Hepatocyte (in vitro differentiated cells): ENCODE data around the gene NUDT19. TPM values are rescaled to one million over a fixed set of nuclear protein-coding genes. Genes with fewer than 3 reads are reported as not detected.

Source experiments
- DNase-seq: peaks from one replicate; pipeline ENCODE4 v3.0.0-alpha.2; 2016; ENCODE audit warnings: low spot score
- H2AFZ ChIP-seq: fragments of 200-600 bp; sonication (generic); 2 replicates; pipeline ENCODE4 v1.6.0; 2016; ENCODE audit warnings: antibody characterized with exemption, mild to moderate bottlenecking
- H3K27ac ChIP-seq: fragments of 200-600 bp; sonication (generic); 2 replicates; pipeline ENCODE4 v1.5.1; 2016; ENCODE audit warnings: mild to moderate bottlenecking
- H3K27me3 ChIP-seq: fragments of 200-600 bp; sonication (generic); 2 replicates; pipeline ENCODE4 v1.6.1; 2016
- H3K36me3 ChIP-seq: fragments of 200-600 bp; sonication (generic); replicated peaks from 2 replicates; pipeline ENCODE4 v1.5.1; 2016; ENCODE audit warnings: low read depth; ENCODE audit not compliant: insufficient read depth
- H3K4me1 ChIP-seq: fragments of 200-600 bp; sonication (generic); 2 replicates; pipeline ENCODE4 v1.5.1; 2016; ENCODE audit warnings: mild to moderate bottlenecking, moderate library complexity; ENCODE audit not compliant: insufficient read depth
- H3K4me2 ChIP-seq: fragments of 200-600 bp; sonication (generic); 2 replicates; pipeline ENCODE4 v1.6.0; 2016
- H3K4me3 ChIP-seq: fragments of 200-600 bp; sonication (generic); 2 replicates; pipeline ENCODE4 v1.5.1; 2016; ENCODE audit warnings: mild to moderate bottlenecking
- H3K79me2 ChIP-seq: fragments of 200-600 bp; sonication (generic); 2 replicates; pipeline ENCODE4 v1.6.0; 2017; ENCODE audit warnings: mild to moderate bottlenecking
- H3K9me2 ChIP-seq: fragments of 200-600 bp; sonication (generic); replicated peaks from 2 replicates; pipeline ENCODE4 v1.6.0; 2017; ENCODE audit warnings: mild to moderate bottlenecking; ENCODE audit not compliant: insufficient read depth
- H3K9me3 ChIP-seq: fragments of 200-600 bp; sonication (generic); 2 replicates; pipeline ENCODE4 v1.5.1; 2016; ENCODE audit warnings: low read depth, mild to moderate bottlenecking
- H4K20me1 ChIP-seq: fragments of 200-600 bp; sonication (generic); 2 replicates; pipeline ENCODE4 v1.6.0; 2016; ENCODE audit warnings: mild to moderate bottlenecking; ENCODE audit not compliant: insufficient read depth, poor library complexity, severe bottlenecking
- EZH2 ChIP-seq: fragments of 200-600 bp; sonication (generic); IDR thresholded peaks from 2 replicates; pipeline ENCODE4 v1.6.1; 2016; ENCODE audit warnings: antibody characterized with exemption, mild to moderate bottlenecking, borderline replicate concordance
- EZH2phosphoT487 ChIP-seq: fragments of 200-600 bp; sonication (generic); IDR thresholded peaks from one replicate; pipeline ENCODE4 v1.6.1; 2018; ENCODE audit warnings: antibody characterized with exemption, mild to moderate bottlenecking, low read depth, moderate library complexity; ENCODE audit not compliant: unreplicated experiment, severe bottlenecking
- WGBS: methylation state at CpG from one replicate; pipeline ENCODE4 v1.1.6; 2016; ENCODE audit warnings: low lambda C conversion rate; ENCODE audit errors: missing lambda C conversion rate; 5-methylcytosine and 5-hydroxymethylcytosine counted together
- polyA plus RNA-seq: library from polyadenylated mRNA; unstranded; fragments of >200 nt; fragmentation: Nextera tagmentation; extraction: Ambion mirVana; gene quantifications from 2 replicates; pipeline ENCODE4 v1.2.1, GENCODE V29; 2016
- total RNA-seq: library from RNA; depleted of rRNA; stranded (reverse); fragments of >200 nt; gene quantifications from 2 replicates; pipeline ENCODE4 v1.2.3, GENCODE V29; 2014
- TF ChIP-seq, protein P1 (sequence below): fragments of 200-600 bp; sonication (generic); IDR thresholded peaks from 2 replicates; pipeline ENCODE4 v1.5.1; 2016; ENCODE audit warnings: antibody characterized with exemption, mild to moderate bottlenecking; ENCODE audit not compliant: poor library complexity

Gene NUDT19
- total and polyA plus RNA-seq, 2 experiments from 2014 or later: 3.8 to 7.6 TPM

DNA sequence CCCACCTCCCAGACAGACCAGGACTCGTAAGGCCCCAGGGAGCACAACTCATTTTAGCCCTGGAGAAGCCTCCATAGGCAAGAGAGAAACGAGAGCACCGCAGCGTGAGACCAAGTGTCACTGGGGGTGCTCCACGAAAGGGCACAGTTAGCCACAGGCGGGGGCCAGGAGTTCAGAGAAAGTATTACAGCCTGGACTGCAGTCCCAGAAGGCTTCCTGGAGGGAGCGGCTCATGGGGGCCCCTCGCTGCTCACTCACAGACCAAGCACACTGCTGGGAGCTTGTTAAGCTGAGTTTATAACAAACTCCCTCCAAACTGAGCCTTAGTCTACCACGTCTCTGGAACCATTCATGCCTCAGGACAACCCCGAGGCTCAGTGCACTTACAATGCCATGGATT lies 33.1 kb upstream of the NUDT19 start:
- no peaks in the 10 kb centered on the region for H3K9me3 ChIP-seq
- no peak for DNase-seq
- TF ChIP-seq, protein P1, sequence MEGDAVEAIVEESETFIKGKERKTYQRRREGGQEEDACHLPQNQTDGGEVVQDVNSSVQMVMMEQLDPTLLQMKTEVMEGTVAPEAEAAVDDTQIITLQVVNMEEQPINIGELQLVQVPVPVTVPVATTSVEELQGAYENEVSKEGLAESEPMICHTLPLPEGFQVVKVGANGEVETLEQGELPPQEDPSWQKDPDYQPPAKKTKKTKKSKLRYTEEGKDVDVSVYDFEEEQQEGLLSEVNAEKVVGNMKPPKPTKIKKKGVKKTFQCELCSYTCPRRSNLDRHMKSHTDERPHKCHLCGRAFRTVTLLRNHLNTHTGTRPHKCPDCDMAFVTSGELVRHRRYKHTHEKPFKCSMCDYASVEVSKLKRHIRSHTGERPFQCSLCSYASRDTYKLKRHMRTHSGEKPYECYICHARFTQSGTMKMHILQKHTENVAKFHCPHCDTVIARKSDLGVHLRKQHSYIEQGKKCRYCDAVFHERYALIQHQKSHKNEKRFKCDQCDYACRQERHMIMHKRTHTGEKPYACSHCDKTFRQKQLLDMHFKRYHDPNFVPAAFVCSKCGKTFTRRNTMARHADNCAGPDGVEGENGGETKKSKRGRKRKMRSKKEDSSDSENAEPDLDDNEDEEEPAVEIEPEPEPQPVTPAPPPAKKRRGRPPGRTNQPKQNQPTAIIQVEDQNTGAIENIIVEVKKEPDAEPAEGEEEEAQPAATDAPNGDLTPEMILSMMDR: no peak
- TF ChIP-seq EZH2phosphoT487 (no peak), EZH2 (no peak)
- H3K27me3 ChIP-seq: no peaks in the 10 kb centered on the region
- no peaks in the 10 kb centered on the region for H3K36me3 ChIP-seq
- H3K4me3 ChIP-seq: no peak overlapping the region
- peaks cover 6% of the 10 kb centered on the region for H4K20me1 ChIP-seq
- 85% methylated on average over 10 of the region's 10 CpGs for WGBS
- no peak overlapping the region for H3K4me2 ChIP-seq
- H3K9me2 ChIP-seq: no peaks in the 10 kb centered on the region
- H3K4me1 ChIP-seq: no peaks in the 10 kb centered on the region
- H3K79me2 ChIP-seq: peaks cover 52% of the 10 kb centered on the region
- H2AFZ ChIP-seq: no peak overlapping the region
- H3K27ac ChIP-seq: no peak overlapping the region

DNA sequence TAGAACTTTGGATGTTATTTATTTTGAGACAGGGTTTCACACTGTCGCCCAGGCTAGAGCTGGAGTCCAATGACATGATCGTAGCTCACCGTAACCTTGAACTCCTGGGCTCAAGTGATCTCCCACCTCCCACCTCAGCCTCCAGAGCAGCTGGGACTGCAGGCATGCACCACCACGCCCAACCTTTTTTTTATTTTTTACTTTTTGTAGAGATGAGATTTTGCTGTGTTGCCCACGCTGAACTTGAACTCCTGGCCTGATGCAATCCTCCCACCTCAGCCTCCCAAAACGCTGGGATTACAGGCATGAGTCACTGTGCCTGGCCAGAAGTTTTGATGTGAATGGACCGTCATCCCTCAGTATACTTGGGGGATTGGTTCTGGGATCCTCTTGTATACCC lies 30.3 kb upstream of the NUDT19 start:
- TF ChIP-seq, protein P1: no peak
- no peak for TF ChIP-seq EZH2phosphoT487
- no peak for TF ChIP-seq EZH2
- 92% methylated on average over 7 of the region's 7 CpGs for WGBS

DNA sequence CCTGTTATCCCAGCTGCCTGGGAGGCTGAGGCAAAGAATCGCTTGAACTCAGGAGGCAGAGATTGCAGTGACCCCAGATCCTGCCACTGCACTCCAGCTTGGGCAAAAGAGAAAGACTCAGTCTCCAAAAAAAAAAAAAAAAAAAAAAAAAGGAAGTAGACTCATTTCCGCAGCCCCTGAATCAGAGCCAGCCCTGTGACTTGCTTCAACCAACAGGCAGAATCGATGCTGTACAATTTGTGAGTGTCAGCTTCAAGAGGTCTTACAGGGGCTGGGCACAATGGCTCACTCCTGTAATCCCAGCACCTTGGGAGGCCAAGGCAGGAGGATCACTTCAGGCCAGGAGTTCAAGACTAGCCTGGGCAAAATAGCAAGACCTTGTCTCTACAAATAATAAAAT lies 29.4 kb upstream of the NUDT19 start:
- no peak overlapping the region for H2AFZ ChIP-seq
- no peak overlapping the region for H3K4me2 ChIP-seq
- DNase-seq: no peak
- WGBS: 63% methylated on average over 3 of the region's 3 CpGs
- no peaks in the 10 kb centered on the region for H3K4me1 ChIP-seq
- H3K27me3 ChIP-seq: no peaks in the 10 kb centered on the region
- H3K27ac ChIP-seq: no peak overlapping the region
- TF ChIP-seq EZH2phosphoT487: no peak
- TF ChIP-seq EZH2: no peak
- TF ChIP-seq, protein P1: no peak
- no peaks in the 10 kb centered on the region for H3K36me3 ChIP-seq
- no peaks in the 10 kb centered on the region for H3K9me2 ChIP-seq
- peaks cover 6% of the 10 kb centered on the region for H4K20me1 ChIP-seq
- H3K4me3 ChIP-seq: no peak overlapping the region
- no peaks in the 10 kb centered on the region for H3K9me3 ChIP-seq
- H3K79me2 ChIP-seq: peaks cover 70% of the 10 kb centered on the region

More for the DNA sequence above, 30.3 kb upstream of the NUDT19 start:
- Histone ChIP-seq H3K9me2 (no peaks in the 10 kb centered on the region), H3K27me3 (no peaks in the 10 kb centered on the region), H2AFZ (no peak overlapping the region), H3K79me2 (peaks cover 65% of the 10 kb centered on the region), H3K9me3 (no peaks in the 10 kb centered on the region), H4K20me1 (peaks cover 6% of the 10 kb centered on the region), H3K36me3 (no peaks in the 10 kb centered on the region), H3K4me1 (no peaks in the 10 kb centered on the region), H3K4me3 (no peak overlapping the region), H3K27ac (no peak overlapping the region), H3K4me2 (no peak overlapping the region)
- DNase-seq: no peak

- no peak for TF ChIP-seq EZH2
- TF ChIP-seq, protein P1: no peak
- TF ChIP-seq EZH2phosphoT487: no peak
- Histone ChIP-seq H3K79me2 (peaks cover 82% of the 10 kb centered on the region), H4K20me1 (no peaks in the 10 kb centered on the region)
Measured at GRCh38 chr19:32666084-32666483, 25.5 kb upstream of the NUDT19 start.

More at GRCh38 chr19:32666084-32666483, 25.5 kb upstream of the NUDT19 start:
- DNase-seq: no peak
- Histone ChIP-seq H3K4me2 (no peak overlapping the region), H3K27ac (no peak overlapping the region), H3K4me3 (no peak overlapping the region), H3K9me3 (no peaks in the 10 kb centered on the region), H3K9me2 (no peaks in the 10 kb centered on the region), H3K27me3 (no peaks in the 10 kb centered on the region), H3K4me1 (peaks cover 12% of the 10 kb centered on the region), H3K36me3 (no peaks in the 10 kb centered on the region), H2AFZ (no peak overlapping the region)
- 93% methylated on average over 6 of the region's 6 CpGs for WGBS
